WTC11 (cell line): ENCODE measurements around the gene OCA2.

Experiments
- ATF1 ChIP-seq: sonication (generic); formaldehyde crosslinking; IDR thresholded peaks from 2 replicates; pipeline ENCODE4 v1.8.1; 2023; ENCODE audit warnings: mild to moderate bottlenecking, moderate library complexity, missing genetic modification reagents
- ATF3 ChIP-seq: sonication (generic); formaldehyde crosslinking; conservative IDR thresholded peaks from 2 replicates; pipeline ENCODE4 v1.8.1; 2022; ENCODE audit warnings: mild to moderate bottlenecking, missing genetic modification reagents
- CREB1 ChIP-seq: sonication (generic); formaldehyde crosslinking; IDR thresholded peaks from 2 replicates; pipeline ENCODE4 v1.8.0; 2023; ENCODE audit warnings: mild to moderate bottlenecking, missing genetic modification reagents
- JUN ChIP-seq: sonication (generic); formaldehyde crosslinking; IDR thresholded peaks from 2 replicates; pipeline ENCODE4 v1.8.0; 2023; ENCODE audit warnings: mild to moderate bottlenecking, missing genetic modification reagents
- ZNF263 ChIP-seq: sonication (generic); formaldehyde crosslinking; IDR thresholded peaks from 2 replicates; pipeline ENCODE4 v1.8.1; 2022; ENCODE audit warnings: low read depth, mild to moderate bottlenecking, moderate library complexity, missing genetic modification reagents
- ZNF416 ChIP-seq: fragments of 250-450 bp; sonication (Bioruptor Pico); IDR thresholded peaks from 2 replicates; pipeline ENCODE4 v1.9.0; 2021; ENCODE audit warnings: mild to moderate bottlenecking, inconsistent platforms
- TF ChIP-seq, protein P1 (sequence below): sonication (generic); formaldehyde crosslinking; IDR thresholded peaks from 2 replicates; pipeline ENCODE4 v1.8.1; 2022; ENCODE audit warnings: missing genetic modification reagents, borderline replicate concordance
- TF ChIP-seq, protein P2 (sequence below): sonication (generic); formaldehyde crosslinking; IDR thresholded peaks from 2 replicates; pipeline ENCODE4 v1.8.0; 2022; ENCODE audit warnings: mild to moderate bottlenecking, missing genetic modification reagents
- TF ChIP-seq, protein P3 (sequence below): fragments of 200-600 bp; IDR thresholded peaks from 2 replicates; pipeline ENCODE4 v1.8.0; 2022; ENCODE audit warnings: antibody characterized with exemption
- TF ChIP-seq, protein P4 (sequence below): sonication (generic); formaldehyde crosslinking; IDR thresholded peaks from 2 replicates; pipeline ENCODE4 v1.8.1; 2022; ENCODE audit warnings: mild to moderate bottlenecking, missing genetic modification reagents, moderate library complexity, borderline replicate concordance
- TF ChIP-seq, protein P5 (sequence below): sonication (generic); formaldehyde crosslinking; IDR thresholded peaks from 2 replicates; pipeline ENCODE4 v1.8.1; 2023; ENCODE audit warnings: mild to moderate bottlenecking, missing genetic modification reagents, moderate library complexity

- no peak for TF ChIP-seq JUN (CRISPR knock-in tag)
- no peak for TF ChIP-seq ATF3 (CRISPR knock-in tag)
- TF ChIP-seq, protein P1, sequence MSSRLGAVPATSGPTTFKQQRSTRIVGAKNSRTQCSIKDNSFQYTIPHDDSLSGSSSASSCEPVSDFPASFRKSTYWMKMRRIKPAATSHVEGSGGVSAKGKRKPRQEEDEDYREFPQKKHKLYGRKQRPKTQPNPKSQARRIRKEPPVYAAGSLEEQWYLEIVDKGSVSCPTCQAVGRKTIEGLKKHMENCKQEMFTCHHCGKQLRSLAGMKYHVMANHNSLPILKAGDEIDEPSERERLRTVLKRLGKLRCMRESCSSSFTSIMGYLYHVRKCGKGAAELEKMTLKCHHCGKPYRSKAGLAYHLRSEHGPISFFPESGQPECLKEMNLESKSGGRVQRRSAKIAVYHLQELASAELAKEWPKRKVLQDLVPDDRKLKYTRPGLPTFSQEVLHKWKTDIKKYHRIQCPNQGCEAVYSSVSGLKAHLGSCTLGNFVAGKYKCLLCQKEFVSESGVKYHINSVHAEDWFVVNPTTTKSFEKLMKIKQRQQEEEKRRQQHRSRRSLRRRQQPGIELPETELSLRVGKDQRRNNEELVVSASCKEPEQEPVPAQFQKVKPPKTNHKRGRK, result no peak
- TF ChIP-seq CREB1, result no peak
- no peak for TF ChIP-seq ZNF416
- TF ChIP-seq, protein P2, sequence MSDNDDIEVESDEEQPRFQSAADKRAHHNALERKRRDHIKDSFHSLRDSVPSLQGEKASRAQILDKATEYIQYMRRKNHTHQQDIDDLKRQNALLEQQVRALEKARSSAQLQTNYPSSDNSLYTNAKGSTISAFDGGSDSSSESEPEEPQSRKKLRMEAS (CRISPR knock-in tag), result no peak
- TF ChIP-seq ZNF263 (CRISPR knock-in tag), result no peak
- TF ChIP-seq, protein P3, sequence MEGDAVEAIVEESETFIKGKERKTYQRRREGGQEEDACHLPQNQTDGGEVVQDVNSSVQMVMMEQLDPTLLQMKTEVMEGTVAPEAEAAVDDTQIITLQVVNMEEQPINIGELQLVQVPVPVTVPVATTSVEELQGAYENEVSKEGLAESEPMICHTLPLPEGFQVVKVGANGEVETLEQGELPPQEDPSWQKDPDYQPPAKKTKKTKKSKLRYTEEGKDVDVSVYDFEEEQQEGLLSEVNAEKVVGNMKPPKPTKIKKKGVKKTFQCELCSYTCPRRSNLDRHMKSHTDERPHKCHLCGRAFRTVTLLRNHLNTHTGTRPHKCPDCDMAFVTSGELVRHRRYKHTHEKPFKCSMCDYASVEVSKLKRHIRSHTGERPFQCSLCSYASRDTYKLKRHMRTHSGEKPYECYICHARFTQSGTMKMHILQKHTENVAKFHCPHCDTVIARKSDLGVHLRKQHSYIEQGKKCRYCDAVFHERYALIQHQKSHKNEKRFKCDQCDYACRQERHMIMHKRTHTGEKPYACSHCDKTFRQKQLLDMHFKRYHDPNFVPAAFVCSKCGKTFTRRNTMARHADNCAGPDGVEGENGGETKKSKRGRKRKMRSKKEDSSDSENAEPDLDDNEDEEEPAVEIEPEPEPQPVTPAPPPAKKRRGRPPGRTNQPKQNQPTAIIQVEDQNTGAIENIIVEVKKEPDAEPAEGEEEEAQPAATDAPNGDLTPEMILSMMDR, result no peak
- TF ChIP-seq, protein P4, sequence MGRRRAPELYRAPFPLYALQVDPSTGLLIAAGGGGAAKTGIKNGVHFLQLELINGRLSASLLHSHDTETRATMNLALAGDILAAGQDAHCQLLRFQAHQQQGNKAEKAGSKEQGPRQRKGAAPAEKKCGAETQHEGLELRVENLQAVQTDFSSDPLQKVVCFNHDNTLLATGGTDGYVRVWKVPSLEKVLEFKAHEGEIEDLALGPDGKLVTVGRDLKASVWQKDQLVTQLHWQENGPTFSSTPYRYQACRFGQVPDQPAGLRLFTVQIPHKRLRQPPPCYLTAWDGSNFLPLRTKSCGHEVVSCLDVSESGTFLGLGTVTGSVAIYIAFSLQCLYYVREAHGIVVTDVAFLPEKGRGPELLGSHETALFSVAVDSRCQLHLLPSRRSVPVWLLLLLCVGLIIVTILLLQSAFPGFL (CRISPR knock-in tag), result no peak
- TF ChIP-seq, protein P5, sequence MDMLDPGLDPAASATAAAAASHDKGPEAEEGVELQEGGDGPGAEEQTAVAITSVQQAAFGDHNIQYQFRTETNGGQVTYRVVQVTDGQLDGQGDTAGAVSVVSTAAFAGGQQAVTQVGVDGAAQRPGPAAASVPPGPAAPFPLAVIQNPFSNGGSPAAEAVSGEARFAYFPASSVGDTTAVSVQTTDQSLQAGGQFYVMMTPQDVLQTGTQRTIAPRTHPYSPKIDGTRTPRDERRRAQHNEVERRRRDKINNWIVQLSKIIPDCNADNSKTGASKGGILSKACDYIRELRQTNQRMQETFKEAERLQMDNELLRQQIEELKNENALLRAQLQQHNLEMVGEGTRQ (CRISPR knock-in tag), result no peak
- no peak for TF ChIP-seq ATF1 (CRISPR knock-in tag)
These were observed 30.2 kb downstream of the OCA2 start for GRCh38 chr15:28068930-28069329.
